ENCODE data around the gene RNH1. TPM values are rescaled to one million over a fixed set of nuclear protein-coding genes. Genes with fewer than 3 reads are reported as not detected.

Gene RNH1
- total RNA-seq, 1 experiment from 2014 or later = 60.0 TPM

DNA sequence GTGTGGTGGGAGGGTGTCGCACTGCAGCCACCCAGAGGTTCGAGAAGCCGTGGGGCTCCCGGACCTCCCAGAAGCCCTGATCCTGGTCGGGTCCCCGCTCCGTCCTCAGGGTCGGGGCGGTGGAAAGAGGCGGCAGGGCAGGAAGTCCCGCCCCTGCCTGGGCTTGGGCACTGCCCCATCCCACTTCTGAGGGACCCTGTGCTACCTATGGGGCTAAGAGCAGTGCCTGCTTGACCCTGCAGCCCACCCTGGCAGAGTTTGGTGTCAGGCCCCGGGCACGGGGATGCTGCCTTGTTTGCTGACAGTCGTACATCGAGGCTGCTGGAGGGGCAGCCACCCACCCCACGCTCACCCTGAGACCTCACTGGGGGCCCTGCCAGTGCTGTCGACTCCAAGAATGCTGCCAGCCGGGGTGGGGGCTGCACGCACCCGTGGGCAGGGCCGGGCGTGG is 19.4 kb downstream of the RNH1 start:
- peaks cover 9 to 17% (median 15%) of the 10 kb centered on the region in 3 experiments for H3K36me3 Mint-ChIP-seq (ENCODE audit: insufficient read depth in 1 of 3, low read depth in 3 of 3)
- H3T11ph ChIP-seq (ENCODE audit: low read length) = no peak overlapping the region

More for the DNA sequence above, 19.4 kb downstream of the RNH1 start:
- Histone ChIP-seq H3K4ac (ENCODE audit: low read depth, low read length) (no peak overlapping the region), H3K23ac (ENCODE audit: insufficient read length, low read depth, low read length) (no peak overlapping the region), H2AFZ (ENCODE audit: low read length) (no peak overlapping the region), H4K5ac (ENCODE audit: insufficient read length, low read depth, low read length) (no peak overlapping the region), H3K23me2 (ENCODE audit: insufficient read length, low read depth, low read length, poor library complexity, severe bottlenecking) (peaks cover 3% of the 10 kb centered on the region), H3K18ac (ENCODE audit: insufficient read length, low read depth, low read length) (no peak overlapping the region), H4K8ac (replicated peaks; ENCODE audit: insufficient read length, low read depth, low read length) (no peak overlapping the region), H3K9me3 (ENCODE audit: control insufficient read depth, low read depth, low read length) (no peaks in the 10 kb centered on the region), H2AK5ac (ENCODE audit: insufficient read length, low read length) (no peak overlapping the region), H2BK5ac (ENCODE audit: insufficient read length, low read length) (no peak overlapping the region), H3K4me1 (ENCODE audit: insufficient read depth, low read length) (no peaks in the 10 kb centered on the region), H4K20me1 (ENCODE audit: control insufficient read depth, insufficient read depth, insufficient read length) (no peaks in the 10 kb centered on the region), H3K56ac (ENCODE audit: insufficient read length, low read depth, low read length) (no peak overlapping the region), H3K4me2 (ENCODE audit: insufficient read depth, insufficient read length, low read length) (no peak overlapping the region), H3K9ac (ENCODE audit: extremely low read depth, insufficient read length, low read length) (no peak overlapping the region), H2BK12ac (ENCODE audit: insufficient read length, low read depth, low read length) (no peak overlapping the region), H2BK15ac (ENCODE audit: low read depth, low read length) (no peak overlapping the region), H3K79me2 (ENCODE audit: insufficient read depth, low read length) (no peaks in the 10 kb centered on the region; the same call in 1 of the 2 replicates), H3K27ac (ENCODE audit: insufficient read length, low read depth, low read length) (no peak overlapping the region), H3K79me1 (ENCODE audit: insufficient read depth, low read depth, low read length, poor library complexity, severe bottlenecking) (peaks cover 2% of the 10 kb centered on the region), H3K14ac (ENCODE audit: insufficient read depth, low read length) (no peak overlapping the region), H4K91ac (ENCODE audit: insufficient read length, low read depth, low read length) (no peak overlapping the region), H3K27me3 (ENCODE audit: insufficient read depth, low read length) (no peaks in the 10 kb centered on the region), H2BK20ac (ENCODE audit: low read depth, low read length, poor library complexity, severe bottlenecking) (no peak overlapping the region), H2BK120ac (ENCODE audit: low read depth, low read length, poor library complexity, severe bottlenecking) (no peak overlapping the region)
- no peak for DNase-seq
- TF ChIP-seq CTCF (conservative IDR thresholded peaks at IDR 0.05) = no peak
- Mint-ChIP-seq H3K4me1 (no peaks in the 10 kb centered on the region), H3K9me3 (no peaks in the 10 kb centered on the region), H3K27me3 (ENCODE audit: low read depth) (no peaks in the 10 kb centered on the region), H3K4me3 (no peak overlapping the region), H3K27ac (no peak overlapping the region)
- no CpG with 5 or more reads among the region's 22 CpGs for WGBS (ENCODE audit: extremely low coverage, insufficient read length, low lambda C conversion rate)
